Hepatic stellate cell (primary cell): ENCODE results near the gene PAIP2.
"Not testable (repeated sequence)": the region's sequence is repeated elsewhere in the genome, so short reads cannot be mapped to it uniquely, and the experiment has no call there.

Experiments
- DNase-seq: peaks from one replicate; pipeline ENCODE4 v3.0.0; 2011; ENCODE audit warnings: low spot score

Gene PAIP2

GRCh38 chr5:139392324-139392677 lies 50.6 kb downstream of the PAIP2 start:
- DNase-seq = no peak

- DNase-seq = no peak
Measured at GRCh38 chr5:139392678-139393496, 51.2 kb downstream of the PAIP2 start.

GRCh38 chr5:139393497-139394122 lies 52.0 kb downstream of the PAIP2 start:
- DNase-seq = no peak

GRCh38 chr5:139394123-139394653 lies 52.5 kb downstream of the PAIP2 start:
- DNase-seq = no peak

- DNase-seq = no peak
Measured at GRCh38 chr5:139394654-139395566, 53.3 kb downstream of the PAIP2 start, which contains the start of gene PROB1. Gene PROB1, minus strand, starts transcription at chr5:139395104. Its CDS starts 23 bp downstream, at chr5:139395081.

- DNase-seq = no peak
Measured at GRCh38 chr5:139395844-139396640, 54.4 kb downstream of the PAIP2 start.

GRCh38 chr5:139396691-139397090 lies 55.0 kb downstream of the PAIP2 start:
- DNase-seq = no peak

- no peak for DNase-seq
Measured at GRCh38 chr5:139397921-139398320, 56.3 kb downstream of the PAIP2 start.

- DNase-seq = no peak
Measured at GRCh38 chr5:139399501-139400121, 58.0 kb downstream of the PAIP2 start.

GRCh38 chr5:139401546-139401945 lies 59.9 kb downstream of the PAIP2 start:
- no peak for DNase-seq

GRCh38 chr5:139402561-139403158 lies 61.0 kb downstream of the PAIP2 start:
- no peak for DNase-seq

- DNase-seq = no peak
Measured at GRCh38 chr5:139403418-139403786, 61.7 kb downstream of the PAIP2 start.

GRCh38 chr5:139403787-139404483 lies 62.3 kb downstream of the PAIP2 start, which contains the start of gene SPATA24:
Gene SPATA24, minus strand, starts transcription at chr5:139404089. Its CDS starts 29 bp downstream, at chr5:139404060.
- DNase-seq = peak; percentile 97

GRCh38 chr5:139404484-139404840 lies 62.8 kb downstream of the PAIP2 start:
- no peak for DNase-seq

- DNase-seq = no peak
Measured at GRCh38 chr5:139406963-139407362, 65.3 kb downstream of the PAIP2 start.

GRCh38 chr5:139407517-139407916 lies 65.9 kb downstream of the PAIP2 start:
- no peak for DNase-seq

GRCh38 chr5:139408191-139408590 lies 66.5 kb downstream of the PAIP2 start:
- DNase-seq = no peak

- DNase-seq = not testable (repeated sequence)
Measured at GRCh38 chr5:139409116-139409515, 67.5 kb downstream of the PAIP2 start.

GRCh38 chr5:139410121-139410992 lies 68.7 kb downstream of the PAIP2 start:
- DNase-seq = no peak
